CD14-positive monocyte (primary cell): ENCODE data around the gene GRIK4. TPM values are rescaled to one million over a fixed set of nuclear protein-coding genes. Genes with fewer than 3 reads are reported as not detected.

Experiments
- DNase-seq, 3 donors: peaks; one replicate each; pipeline ENCODE4 v3.0.0-alpha.2; 2011 to 2022
- H2AFZ ChIP-seq: 2 replicates; pipeline ENCODE4 v1.6.0; 2012; ENCODE audit warnings: mild to moderate bottlenecking, low read depth, low read length, inconsistent platforms; ENCODE audit not compliant: insufficient read depth, poor library complexity, severe bottlenecking
- H3K27ac ChIP-seq, 2 donors: 1 replicate in 1 of 2; 2 replicates in 1 of 2; pipeline ENCODE4 v1.5.1; 2012 to 2013; ENCODE audit warnings: low read length in 2 of 2, control low read depth in 1 of 2, inconsistent platforms in 1 of 2, low read depth in 1 of 2, mild to moderate bottlenecking in 1 of 2
- H3K27me3 ChIP-seq, 2 donors: one replicate each; pipeline versions ENCODE4 v1.6.0 to v1.6.1; 2011 to 2013; ENCODE audit warnings: low read length in 2 of 2; ENCODE audit not compliant: control insufficient read depth in 2 of 2, insufficient read depth in 2 of 2
- H3K36me3 ChIP-seq, 2 donors: replicated peaks in 1 of 2; 1 replicate in 1 of 2; 2 replicates in 1 of 2; pipeline versions ENCODE4 v1.5.1 to v1.6.1; 2012 to 2013; ENCODE audit warnings: low read length in 2 of 2, control low read depth in 1 of 2, inconsistent platforms in 1 of 2, mild to moderate bottlenecking in 1 of 2; ENCODE audit not compliant: insufficient read depth in 2 of 2, control insufficient read depth in 1 of 2
- H3K4me1 ChIP-seq, 2 donors: 1 replicate in 1 of 2; 2 replicates in 1 of 2; pipeline versions ENCODE4 v1.5.1 to v1.6.1; 2012 to 2013; ENCODE audit warnings: low read length in 2 of 2, control low read depth in 1 of 2, inconsistent platforms in 1 of 2, mild to moderate bottlenecking in 1 of 2, moderate library complexity in 1 of 2; ENCODE audit not compliant: insufficient read depth in 2 of 2, control insufficient read depth in 1 of 2
- H3K4me2 ChIP-seq: replicated peaks from 2 replicates; pipeline ENCODE3; 2012; ENCODE audit warnings: low read length, moderate library complexity, mild to moderate bottlenecking; ENCODE audit not compliant: poor library complexity, severe bottlenecking; ENCODE audit errors: extremely low read depth
- H3K4me3 ChIP-seq, 3 experiments: fragments of 200-600 bp in 1 of 3; sonication (generic) in 1 of 3; replicated peaks in 1 of 3; 1 replicate in 2 of 3; 2 replicates in 1 of 3; pipeline ENCODE4 v1.5.1; 2011 to 2013; ENCODE audit warnings: low read length in 3 of 3, mild to moderate bottlenecking in 3 of 3, control low read depth in 2 of 3, low read depth in 2 of 3, inconsistent platforms in 1 of 3, moderate library complexity in 1 of 3
- H3K79me2 ChIP-seq: 2 replicates; pipeline ENCODE4 v1.6.0; 2012; ENCODE audit warnings: mild to moderate bottlenecking, control low read depth, inconsistent platforms, low read length, moderate library complexity; ENCODE audit not compliant: insufficient read depth
- H3K9ac ChIP-seq: 2 replicates; pipeline ENCODE4 v1.6.0; 2017; ENCODE audit warnings: low read length, mild to moderate bottlenecking; ENCODE audit not compliant: insufficient read depth, poor library complexity, severe bottlenecking
- H3K9me3 ChIP-seq, 2 donors: replicated peaks in 1 of 2; 1 replicate in 1 of 2; 2 replicates in 1 of 2; pipeline versions ENCODE4 v1.5.1 to v1.6.1; 2012 to 2013; ENCODE audit warnings: low read length in 2 of 2, control low read depth in 1 of 2; ENCODE audit not compliant: control insufficient read depth in 1 of 2, insufficient read depth in 1 of 2
- H4K20me1 ChIP-seq: 2 replicates; pipeline ENCODE4 v1.6.0; 2012; ENCODE audit warnings: mild to moderate bottlenecking, low read length, control low read depth, moderate library complexity; ENCODE audit not compliant: insufficient read depth
- H3K27ac Mint-ChIP-seq, 7 donors: one replicate each; pipeline ENCODE4 v1.8.0; 2020; ENCODE audit warnings: mild to moderate bottlenecking in 7 of 7, mixed read lengths in 7 of 7, moderate library complexity in 6 of 7, inconsistent platforms in 2 of 7
- H3K27me3 Mint-ChIP-seq, 3 donors: one replicate each; pipeline ENCODE4 v1.8.0; 2021 to 2022; ENCODE audit warnings: low read depth in 3 of 3, mild to moderate bottlenecking in 3 of 3, mixed read lengths in 3 of 3, moderate library complexity in 3 of 3, inconsistent platforms in 1 of 3
- H3K36me3 Mint-ChIP-seq, 2 donors: one replicate each; pipeline ENCODE4 v1.8.0; 2020; ENCODE audit warnings: mixed read lengths in 2 of 2, inconsistent platforms in 1 of 2, mild to moderate bottlenecking in 1 of 2
- H3K4me1 Mint-ChIP-seq: one replicate; pipeline ENCODE4 v1.8.0; 2020; ENCODE audit warnings: mild to moderate bottlenecking, mixed read lengths
- H3K4me3 Mint-ChIP-seq, 2 donors: one replicate each; pipeline ENCODE4 v1.8.0; 2020; ENCODE audit warnings: mild to moderate bottlenecking in 2 of 2, mixed read lengths in 2 of 2, moderate library complexity in 1 of 2
- H3K9me3 Mint-ChIP-seq, 7 donors: one replicate each; pipeline ENCODE4 v1.8.0; 2020 to 2022; ENCODE audit warnings: mixed read lengths in 7 of 7, mild to moderate bottlenecking in 6 of 7, moderate library complexity in 6 of 7, inconsistent platforms in 2 of 7
- WGBS: methylation state at CpG from one replicate; pipeline ENCODE4 v1.1.5; 2013; ENCODE audit warnings: missing lambda C conversion rate; ENCODE audit not compliant: insufficient coverage; 5-methylcytosine and 5-hydroxymethylcytosine counted together
- intact Hi-C, 2 donors: fragments of 100-400 bp; cut with micrococcal nuclease; formaldehyde crosslinking; loops; one replicate each; pipeline versions ENCODE4 v1.15.0 to v1.15.1; 2023
- polyA plus RNA-seq, 3 donors: library from polyadenylated mRNA; depleted of rRNA in 1 of 3; unstranded in 2 of 3; stranded (reverse) in 1 of 3; fragments of 300-500 nt in 2 of 3; fragments of >200 nt in 1 of 3; fragmentation: Illumina TruSeq in 2 of 3; gene quantifications; 1 replicate in 2 of 3; 2 replicates in 1 of 3; pipeline ENCODE4 v1.2.3, GENCODE V29; 2012 to 2021
- TF ChIP-seq, protein P1 (sequence below): fragments of 200-600 bp; IDR thresholded peaks from one replicate; pipeline ENCODE4 v1.8.0; 2022; ENCODE audit warnings: antibody characterized with exemption, mild to moderate bottlenecking

GRIK4 gene
- polyA plus RNA-seq, 3 donors, result not detected

DNA sequence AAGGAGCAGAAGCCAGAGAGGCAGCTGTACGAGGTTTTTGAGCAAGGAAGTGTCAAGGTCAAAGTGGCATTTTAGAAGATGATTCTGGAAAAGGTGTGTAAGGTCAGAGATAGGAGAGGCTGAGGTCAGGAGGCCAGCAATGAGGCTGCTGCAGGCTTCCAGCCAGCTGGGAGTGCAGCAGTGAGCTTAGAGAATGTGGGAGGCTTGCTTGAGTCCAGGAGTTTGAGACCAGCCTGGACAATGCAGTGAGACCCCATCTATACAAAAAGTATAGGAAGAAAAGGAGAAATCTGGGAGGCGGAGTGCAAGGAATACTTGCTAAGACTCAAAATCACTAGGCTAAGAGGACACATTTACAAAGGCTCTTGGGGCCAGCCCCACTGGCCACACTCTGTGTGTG, 96.5 kb downstream of the GRIK4 start:
- H3K79me2 ChIP-seq, result no peaks in the 10 kb centered on the region
- Mint-ChIP-seq H3K27ac (no peak overlapping the region), H3K36me3 (no peaks in the 10 kb centered on the region), H3K27me3 (peaks cover 9 to 10% (median 10%) of the 10 kb centered on the region in 3 donors), H3K4me1 (no peaks in the 10 kb centered on the region), H3K9me3 (no peaks in the 10 kb centered on the region), H3K4me3 (no peak overlapping the region)
- no peak for DNase-seq
- no peaks in the 10 kb centered on the region for H3K27me3 ChIP-seq
- H3K4me2 ChIP-seq, result no peak overlapping the region
- no peaks in the 10 kb centered on the region for H3K4me1 ChIP-seq
- no peaks in the 10 kb centered on the region for H3K36me3 ChIP-seq
- H3K27ac ChIP-seq, result no peak overlapping the region
- H3K9me3 ChIP-seq, result no peaks in the 10 kb centered on the region
- intact Hi-C loops, result no loop called here
- WGBS, result 82% methylated on average over 1 of the region's 2 CpGs
- H3K9ac ChIP-seq, result no peak overlapping the region
- no peak overlapping the region for H3K4me3 ChIP-seq
- H2AFZ ChIP-seq, result no peak overlapping the region
- TF ChIP-seq, protein P1, sequence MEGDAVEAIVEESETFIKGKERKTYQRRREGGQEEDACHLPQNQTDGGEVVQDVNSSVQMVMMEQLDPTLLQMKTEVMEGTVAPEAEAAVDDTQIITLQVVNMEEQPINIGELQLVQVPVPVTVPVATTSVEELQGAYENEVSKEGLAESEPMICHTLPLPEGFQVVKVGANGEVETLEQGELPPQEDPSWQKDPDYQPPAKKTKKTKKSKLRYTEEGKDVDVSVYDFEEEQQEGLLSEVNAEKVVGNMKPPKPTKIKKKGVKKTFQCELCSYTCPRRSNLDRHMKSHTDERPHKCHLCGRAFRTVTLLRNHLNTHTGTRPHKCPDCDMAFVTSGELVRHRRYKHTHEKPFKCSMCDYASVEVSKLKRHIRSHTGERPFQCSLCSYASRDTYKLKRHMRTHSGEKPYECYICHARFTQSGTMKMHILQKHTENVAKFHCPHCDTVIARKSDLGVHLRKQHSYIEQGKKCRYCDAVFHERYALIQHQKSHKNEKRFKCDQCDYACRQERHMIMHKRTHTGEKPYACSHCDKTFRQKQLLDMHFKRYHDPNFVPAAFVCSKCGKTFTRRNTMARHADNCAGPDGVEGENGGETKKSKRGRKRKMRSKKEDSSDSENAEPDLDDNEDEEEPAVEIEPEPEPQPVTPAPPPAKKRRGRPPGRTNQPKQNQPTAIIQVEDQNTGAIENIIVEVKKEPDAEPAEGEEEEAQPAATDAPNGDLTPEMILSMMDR, result no peak
- H4K20me1 ChIP-seq, result no peaks in the 10 kb centered on the region

DNA sequence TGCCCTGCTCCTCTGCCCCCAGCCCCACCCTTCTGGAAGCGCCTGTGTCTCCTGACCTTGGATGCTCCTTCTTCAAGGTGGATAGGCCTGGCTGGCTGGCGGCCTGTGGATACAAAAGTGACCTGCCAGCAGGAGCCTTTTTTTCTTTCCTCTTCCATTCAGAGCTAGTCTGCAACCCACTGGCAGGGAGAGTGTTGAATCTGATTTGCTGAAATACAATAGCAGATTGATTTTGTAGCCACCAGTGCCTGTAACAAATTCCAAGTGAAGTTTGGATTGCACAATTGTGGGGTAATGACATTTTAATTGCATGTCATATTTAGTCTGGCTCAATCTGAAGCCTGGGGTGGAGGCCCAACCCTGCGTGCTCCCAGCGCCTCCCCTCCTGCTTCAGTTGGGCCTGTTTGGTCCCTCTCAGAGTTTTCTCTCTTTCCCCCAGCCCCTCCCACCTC, 97.2 kb downstream of the GRIK4 start:
- Histone ChIP-seq H3K27ac (no peak overlapping the region), H3K4me2 (no peak overlapping the region), H3K9ac (no peak overlapping the region), H3K4me3 (no peak overlapping the region), H4K20me1 (no peaks in the 10 kb centered on the region), H3K4me1 (no peaks in the 10 kb centered on the region), H2AFZ (no peak overlapping the region), H3K9me3 (no peaks in the 10 kb centered on the region), H3K36me3 (no peaks in the 10 kb centered on the region), H3K27me3 (no peaks in the 10 kb centered on the region), H3K79me2 (no peaks in the 10 kb centered on the region)
- intact Hi-C loops, result no loop called here
- Mint-ChIP-seq H3K9me3 (no peaks in the 10 kb centered on the region), H3K4me1 (no peaks in the 10 kb centered on the region), H3K27me3 (peaks cover 9 to 10% (median 10%) of the 10 kb centered on the region in 3 donors), H3K4me3 (no peak overlapping the region), H3K27ac (no peak overlapping the region), H3K36me3 (no peaks in the 10 kb centered on the region)
- no peak for DNase-seq
- TF ChIP-seq, protein P1, result no peak
- 100% methylated on average over 1 of the region's 4 CpGs for WGBS
